T-cell (primary cell): ENCODE data around the gene VEGFB. TPM values are rescaled to one million over a fixed set of nuclear protein-coding genes. Genes with fewer than 3 reads are reported as not detected.

ENCODE experiments used
- ATAC-seq, 4 experiments: fragments of 200-7000 bp in 3 of 4; fragments of 150-1000 bp in 1 of 4; cut with Tn5 transposase; replicated peaks in 1 of 4; 1 replicate in 3 of 4; 2 replicates in 1 of 4; pipeline ENCODE4 v1.10.0; 2021; ENCODE audit warnings: moderate library complexity in 3 of 4, mild to moderate bottlenecking in 2 of 4, moderate number of reproducible peaks in 1 of 4
- CTCF ChIA-PET, 2 donors: fragments of 300-600 bp; sonication (Branson Sonifier 250); formaldehyde crosslinking; loops; one replicate each; lab custom pipeline; 2022; ENCODE audit warnings: antibody characterized with exemption in 2 of 2; lab: Charles Lee
- POLR2A ChIA-PET, 2 donors: fragments of 300-600 bp; sonication (Branson Sonifier 250); formaldehyde crosslinking; loops; one replicate each; lab custom pipeline; 2022; ENCODE audit warnings: antibody characterized with exemption in 2 of 2; lab: Charles Lee
- DNase-seq, 35 experiments: peaks; one replicate each; pipeline versions ENCODE4 v3.0.0 to v3.0.0-alpha.2; 2013 to 2023
- H3K27ac ChIP-seq: one replicate; pipeline ENCODE4 v1.5.1; 2013; ENCODE audit warnings: low read length
- H3K27me3 ChIP-seq, 2 experiments: replicated peaks in 1 of 2; 1 replicate in 1 of 2; 2 replicates in 1 of 2; pipeline versions ENCODE4 v1.6.1 to v1.7.0; 2013; ENCODE audit warnings: low read length in 1 of 2, mixed read lengths in 1 of 2; ENCODE audit not compliant: control insufficient read depth in 2 of 2, insufficient read depth in 2 of 2; ENCODE audit errors: extremely low read depth in 1 of 2
- H3K36me3 ChIP-seq, 2 donors: 1 replicate in 1 of 2; 2 replicates in 1 of 2; pipeline versions ENCODE4 v1.6.1 to v1.7.0; 2013; ENCODE audit warnings: low read length in 1 of 2; ENCODE audit not compliant: control insufficient read depth in 2 of 2, insufficient read depth in 1 of 2; ENCODE audit errors: extremely low read depth in 1 of 2
- H3K4me1 ChIP-seq, 2 experiments: 1 replicate in 1 of 2; 2 replicates in 1 of 2; pipeline versions ENCODE4 v1.6.1 to v1.7.0; 2013; ENCODE audit warnings: low read length in 2 of 2, mixed read lengths in 1 of 2; ENCODE audit not compliant: insufficient read depth in 2 of 2, control insufficient read depth in 1 of 2; ENCODE audit errors: extremely low read depth in 1 of 2
- H3K4me3 ChIP-seq, 2 donors: 1 replicate in 1 of 2; 2 replicates in 1 of 2; pipeline versions ENCODE4 v1.5.1 to v1.7.0; 2013; ENCODE audit warnings: mild to moderate bottlenecking in 2 of 2, low read length in 1 of 2, moderate library complexity in 1 of 2; ENCODE audit not compliant: control insufficient read depth in 1 of 2; ENCODE audit errors: extremely low read depth in 1 of 2
- H3K9me3 ChIP-seq: 2 replicates; pipeline ENCODE4 v1.7.0; 2013
- H3K27ac Mint-ChIP-seq, 2 donors: one replicate each; pipeline ENCODE4 v1.8.0; 2020 to 2021; ENCODE audit warnings: mild to moderate bottlenecking in 2 of 2, mixed read lengths in 2 of 2
- H3K27me3 Mint-ChIP-seq, 2 donors: one replicate each; pipeline ENCODE4 v1.8.0; 2021 to 2022; ENCODE audit warnings: mixed read lengths in 2 of 2
- H3K36me3 Mint-ChIP-seq: one replicate; pipeline ENCODE4 v1.8.0; 2021; ENCODE audit warnings: mixed read lengths
- H3K4me1 Mint-ChIP-seq, 3 donors: one replicate each; pipeline ENCODE4 v1.8.0; 2020 to 2022; ENCODE audit warnings: mixed read lengths in 3 of 3, mild to moderate bottlenecking in 1 of 3
- H3K4me3 Mint-ChIP-seq, 3 donors: one replicate each; pipeline ENCODE4 v1.8.0; 2020 to 2022; ENCODE audit warnings: mild to moderate bottlenecking in 3 of 3, mixed read lengths in 3 of 3, moderate library complexity in 3 of 3
- H3K9me3 Mint-ChIP-seq, 3 donors: one replicate each; pipeline ENCODE4 v1.8.0; 2020 to 2022; ENCODE audit warnings: mixed read lengths in 3 of 3
- WGBS: methylation state at CpG from one replicate; pipeline ENCODE4 v1.1.5; 2013; ENCODE audit warnings: missing lambda C conversion rate; ENCODE audit not compliant: insufficient coverage; 5-methylcytosine and 5-hydroxymethylcytosine counted together
- total RNA-seq, 35 experiments: library from RNA in 6 of 35; stranded (reverse) in 6 of 35; fragments of 120-200 nt in 1 of 35; gene quantifications; one replicate each; pipeline versions ENCODE4 v1.2.1 to v1.2.4 and lab custom pipeline; 2013 to 2026

The VEGFB gene
- total RNA-seq, 5 donors from 2014 or later (not counting 1 experiment from before 2014, with no cell fraction given), result 47.9 to 80.7 (median 76.0) TPM

GRCh38 chr11:64208796-64209562, 25.4 kb upstream of the VEGFB start:
- WGBS, result 93% methylated on average over 18 of the region's 18 CpGs
- Histone ChIP-seq H3K4me1 (peaks cover 14 to 60% of the 10 kb centered on the region in 2 experiments), H3K36me3 (peaks cover 25 to 46% of the 10 kb centered on the region in 2 donors), H3K27me3 (no peaks in the 10 kb centered on the region), H3K9me3 (no peaks in the 10 kb centered on the region), H3K4me3 (no peak overlapping the region), H3K27ac (peak overlapping the region; percentile 60)
- H3K9me3 Mint-ChIP-seq, result no peaks in the 10 kb centered on the region
- peak overlapping the region in 2 of 3 donors; percentile 44 to 91 for H3K4me3 Mint-ChIP-seq
- ChIA-PET CTCF (interaction anchor here in 1 of 2 donors (2.0 kb wide), 1 partner anchor 96 kb away, joined by 8 read pairs; no protein-coding TSS in a partner anchor), POLR2A (no interaction called here)
- no peaks in the 10 kb centered on the region for H3K27me3 Mint-ChIP-seq
- no peak for DNase-seq
- no peak for ATAC-seq
- peaks cover 17% of the 10 kb centered on the region for H3K36me3 Mint-ChIP-seq
- H3K4me1 Mint-ChIP-seq, result peaks cover 40 to 60% (median 58%) of the 10 kb centered on the region in 3 donors
- peak overlapping the region; percentile 95 for H3K27ac Mint-ChIP-seq

- no peaks in the 10 kb centered on the region for H3K27me3 ChIP-seq
- H3K9me3 Mint-ChIP-seq, result no peaks in the 10 kb centered on the region
- no peak overlapping the region for H3K4me3 ChIP-seq
- no peaks in the 10 kb centered on the region for H3K9me3 ChIP-seq
- H3K27ac ChIP-seq, result no peak overlapping the region
- 88% methylated on average over 6 of the region's 8 CpGs for WGBS
- peaks cover 11 to 55% of the 10 kb centered on the region in 2 experiments for H3K4me1 ChIP-seq
- peaks cover 35 to 56% (median 53%) of the 10 kb centered on the region in 3 donors for H3K4me1 Mint-ChIP-seq
- DNase-seq, result no peak
- ChIA-PET POLR2A (no interaction called here), CTCF (no interaction called here)
- H3K27me3 Mint-ChIP-seq, result no peaks in the 10 kb centered on the region
- ATAC-seq, result no peak
- H3K4me3 Mint-ChIP-seq, result peak overlapping the region in 1 of 3 donors; percentile 91
- peaks cover 25 to 41% of the 10 kb centered on the region in 2 donors for H3K36me3 ChIP-seq
- H3K27ac Mint-ChIP-seq, result peak overlapping the region in 1 of 2 donors; percentile 95
- H3K36me3 Mint-ChIP-seq, result peaks cover 14% of the 10 kb centered on the region
These were observed 24.9 kb upstream of the VEGFB start for GRCh38 chr11:64209563-64209843.

- Histone ChIP-seq H3K4me3 (no peak overlapping the region), H3K4me1 (peaks cover 9 to 45% of the 10 kb centered on the region in 2 experiments), H3K27me3 (no peaks in the 10 kb centered on the region), H3K36me3 (peaks cover 25 to 46% of the 10 kb centered on the region in 2 donors), H3K9me3 (no peaks in the 10 kb centered on the region), H3K27ac (no peak overlapping the region)
- Mint-ChIP-seq H3K27me3 (no peaks in the 10 kb centered on the region), H3K4me3 (no peak overlapping the region), H3K9me3 (no peaks in the 10 kb centered on the region), H3K36me3 (peaks cover 17% of the 10 kb centered on the region), H3K27ac (peak overlapping the region in 1 of 2 donors; percentile 1), H3K4me1 (peaks cover 29 to 51% (median 51%) of the 10 kb centered on the region in 3 donors)
- CTCF ChIA-PET, result interaction anchor here (0.6 kb wide), 2 partner anchors 101 to 147 kb away, joined by 4 to 5 read pairs; no protein-coding TSS in a partner anchor
- POLR2A ChIA-PET, result interaction anchor here in 1 of 2 donors (0.6 kb wide), 2 partner anchors 8 to 13 kb away, joined by 3 to 6 read pairs; no protein-coding TSS in a partner anchor
- ATAC-seq (no peak), DNase-seq (no peak)
- WGBS, result 93% methylated on average over 24 of the region's 24 CpGs
These were observed 23.9 kb upstream of the VEGFB start for GRCh38 chr11:64210301-64211020.

GRCh38 chr11:64211181-64211872, 23.1 kb upstream of the VEGFB start:
- H3K27me3 ChIP-seq, result no peaks in the 10 kb centered on the region
- no peak for DNase-seq
- 90% methylated on average over 23 of the region's 30 CpGs for WGBS
- H3K36me3 ChIP-seq, result peaks cover 25 to 50% of the 10 kb centered on the region in 2 donors
- H3K4me3 Mint-ChIP-seq, result no peak overlapping the region
- peaks cover 3 to 37% of the 10 kb centered on the region in 2 experiments for H3K4me1 ChIP-seq
- ChIA-PET CTCF (interaction anchor here (0.6 kb wide), 2 partner anchors 100 to 148 kb away, joined by 4 to 5 read pairs; no protein-coding TSS in a partner anchor), POLR2A (interaction anchor here in 1 of 2 donors (0.6 kb wide), 2 partner anchors 8 to 12 kb away, joined by 3 to 6 read pairs; no protein-coding TSS in a partner anchor)
- H3K27ac ChIP-seq, result no peak overlapping the region
- no peaks in the 10 kb centered on the region for H3K27me3 Mint-ChIP-seq
- no peaks in the 10 kb centered on the region for H3K9me3 ChIP-seq
- ATAC-seq, result no peak
- H3K9me3 Mint-ChIP-seq, result no peaks in the 10 kb centered on the region
- H3K4me3 ChIP-seq, result no peak overlapping the region
- H3K4me1 Mint-ChIP-seq, result peaks cover 21 to 43% (median 42%) of the 10 kb centered on the region in 3 donors
- no peak overlapping the region for H3K27ac Mint-ChIP-seq
- peaks cover 17% of the 10 kb centered on the region for H3K36me3 Mint-ChIP-seq

GRCh38 chr11:64216879-64217278, 17.5 kb upstream of the VEGFB start:
- Histone ChIP-seq H3K27ac (no peak overlapping the region), H3K36me3 (peaks cover 17 to 59% of the 10 kb centered on the region in 2 donors), H3K4me3 (no peak overlapping the region), H3K4me1 (peaks cover 0 to 15% of the 10 kb centered on the region in 2 experiments), H3K27me3 (no peaks in the 10 kb centered on the region), H3K9me3 (no peaks in the 10 kb centered on the region)
- H3K27me3 Mint-ChIP-seq, result no peaks in the 10 kb centered on the region
- H3K4me3 Mint-ChIP-seq, result no peak overlapping the region
- peaks cover 26% of the 10 kb centered on the region for H3K36me3 Mint-ChIP-seq
- peaks cover 3 to 17% (median 16%) of the 10 kb centered on the region in 3 donors for H3K4me1 Mint-ChIP-seq
- H3K27ac Mint-ChIP-seq, result peak overlapping the region in 1 of 2 donors; percentile 34
- POLR2A ChIA-PET, result interaction anchor here in 1 of 2 donors (0.6 kb wide), 1 partner anchor 1349 kb away, joined by 7 read pairs; no protein-coding TSS in a partner anchor
- WGBS, result 84% methylated on average over 4 of the region's 6 CpGs
- H3K9me3 Mint-ChIP-seq, result no peaks in the 10 kb centered on the region
- CTCF ChIA-PET, result interaction anchor here in 1 of 2 donors (0.9 to 1.6 kb wide), 3 partner anchors 10 to 68 kb away, joined by 4 to 5 read pairs (median 4); partner anchors contain the start of genes BAD and FERMT3
- ATAC-seq, result peak in 3 of 4 experiments; percentile 41 to 50 (median 43)
- peak in 1 of 35 experiments; percentile 28 for DNase-seq
